Measurements from ENCODE around the gene GINS3. TPM values are rescaled to one million over a fixed set of nuclear protein-coding genes. Genes with fewer than 3 reads are reported as not detected.

The GINS3 gene
- polyA plus RNA-seq, 1 donor = 15.0 TPM

- DNase-seq = no peak
These were observed 30.5 kb downstream of the GINS3 start for GRCh38 chr16:58422809-58423208.

DNA sequence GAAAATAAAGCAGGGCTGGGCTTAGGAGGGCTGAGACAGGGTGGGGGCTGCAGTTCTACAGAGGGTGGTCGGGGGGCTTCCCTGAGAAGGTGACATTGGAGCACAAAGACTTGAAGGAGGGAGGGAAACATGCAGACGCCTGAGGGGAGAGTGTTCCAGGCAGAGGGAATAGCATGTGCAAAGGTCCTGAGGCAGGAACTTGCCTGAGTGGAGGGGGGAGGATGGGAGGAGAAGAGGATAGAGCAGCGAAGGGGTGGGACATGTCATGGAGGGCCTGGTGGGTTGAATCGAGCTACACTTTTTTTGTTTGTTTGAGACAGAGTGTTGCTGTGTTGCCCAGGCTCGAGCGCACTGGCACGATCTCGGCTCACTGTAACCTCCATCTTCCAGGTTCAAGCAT lies 33.0 kb downstream of the GINS3 start:
- DNase-seq = no peak

- no peak for DNase-seq
These were observed 33.7 kb downstream of the GINS3 start for GRCh38 chr16:58425756-58426494.

DNA sequence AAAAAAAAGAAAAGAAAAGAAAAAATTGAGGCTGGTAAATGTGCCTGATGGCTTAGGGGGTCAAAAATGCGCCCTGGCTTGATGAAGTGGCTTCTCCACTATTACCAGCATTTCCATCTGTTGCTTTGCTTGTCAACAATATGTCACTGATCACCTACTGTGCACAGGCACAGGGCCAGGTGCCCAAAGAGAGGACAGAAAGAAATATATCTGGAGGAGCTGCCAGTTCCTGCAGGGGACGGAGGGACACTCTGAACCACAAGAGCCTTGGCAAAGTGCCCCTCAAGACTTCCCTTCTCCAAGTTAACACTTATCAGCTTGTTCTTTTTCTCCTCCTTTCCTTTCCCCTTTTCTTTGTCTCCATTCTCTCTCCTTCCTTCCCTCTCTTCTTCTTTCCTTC lies 34.7 kb downstream of the GINS3 start:
- no peak for DNase-seq

GRCh38 chr16:58428621-58429542 lies 36.6 kb downstream of the GINS3 start:
- no peak for DNase-seq

GRCh38 chr16:58430718-58431117 lies 38.4 kb downstream of the GINS3 start:
- no peak for DNase-seq

GRCh38 chr16:58433569-58433951 lies 41.3 kb downstream of the GINS3 start:
- DNase-seq = no peak

- no peak for DNase-seq
These were observed 43.5 kb downstream of the GINS3 start for GRCh38 chr16:58435779-58436178.

DNA sequence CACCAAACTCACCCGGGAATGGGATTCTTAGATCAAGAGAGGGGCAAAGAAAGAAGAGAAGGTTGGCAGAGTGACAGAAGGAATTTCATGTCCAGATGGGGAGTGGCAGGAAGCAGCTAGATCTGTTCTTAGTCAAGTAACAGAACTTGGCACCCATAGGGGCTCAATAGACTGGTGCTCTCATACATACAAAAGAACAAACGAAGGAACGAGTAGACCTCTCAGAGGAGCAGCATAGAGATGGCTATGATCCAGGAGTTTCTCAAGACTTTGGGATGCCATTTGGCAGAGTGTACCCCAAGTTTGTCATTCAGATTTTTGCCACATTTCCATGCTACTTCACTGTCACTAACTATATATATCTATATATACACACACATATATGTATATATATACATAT lies 47.9 kb downstream of the GINS3 start:
- no peak for DNase-seq

- DNase-seq = no peak
These were observed 50.3 kb downstream of the GINS3 start for GRCh38 chr16:58442547-58442946.

GRCh38 chr16:58443783-58444182 lies 51.5 kb downstream of the GINS3 start:
- no peak for DNase-seq

DNA sequence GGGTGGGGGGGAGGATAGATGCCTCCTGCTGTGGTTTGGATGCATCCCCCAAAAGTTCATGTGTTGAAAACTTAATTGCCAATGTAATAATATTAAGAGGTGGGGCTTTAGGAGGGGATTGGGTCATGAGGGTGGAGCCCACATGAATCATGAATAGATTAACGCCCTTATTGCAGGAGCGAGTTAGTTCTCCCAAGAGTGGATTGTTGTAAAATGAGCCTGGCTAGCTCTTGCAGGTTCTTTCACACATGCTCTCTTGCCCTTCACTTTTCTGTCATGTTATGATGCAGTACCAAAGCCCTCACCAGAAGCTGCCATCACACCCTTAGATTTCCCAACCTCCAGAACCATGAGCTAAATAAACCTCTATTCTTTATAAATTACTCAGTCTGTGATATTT lies 52.0 kb downstream of the GINS3 start:
- no peak for DNase-seq

- no peak for DNase-seq
These were observed 56.6 kb downstream of the GINS3 start for GRCh38 chr16:58448890-58449289.

DNA sequence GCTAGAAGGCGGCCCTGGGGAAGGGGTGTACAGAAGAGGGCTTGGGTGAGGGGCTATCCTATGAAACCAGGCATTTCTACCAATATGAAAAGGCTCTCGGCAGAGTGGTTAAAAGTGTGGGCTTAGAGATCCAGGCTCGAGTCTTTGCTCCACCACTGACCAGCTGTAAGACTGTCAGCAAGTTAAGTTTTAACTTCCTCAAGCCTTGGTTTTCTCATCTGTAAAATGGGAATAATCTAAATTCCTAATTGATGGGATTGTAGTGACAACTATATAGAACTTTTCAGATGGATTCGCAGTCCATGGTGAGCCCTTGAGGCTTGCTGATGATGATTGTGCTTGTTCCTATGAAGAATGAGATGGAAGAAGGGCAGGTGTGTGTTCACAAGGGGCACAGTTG lies 57.0 kb downstream of the GINS3 start:
- no peak for DNase-seq

DNA sequence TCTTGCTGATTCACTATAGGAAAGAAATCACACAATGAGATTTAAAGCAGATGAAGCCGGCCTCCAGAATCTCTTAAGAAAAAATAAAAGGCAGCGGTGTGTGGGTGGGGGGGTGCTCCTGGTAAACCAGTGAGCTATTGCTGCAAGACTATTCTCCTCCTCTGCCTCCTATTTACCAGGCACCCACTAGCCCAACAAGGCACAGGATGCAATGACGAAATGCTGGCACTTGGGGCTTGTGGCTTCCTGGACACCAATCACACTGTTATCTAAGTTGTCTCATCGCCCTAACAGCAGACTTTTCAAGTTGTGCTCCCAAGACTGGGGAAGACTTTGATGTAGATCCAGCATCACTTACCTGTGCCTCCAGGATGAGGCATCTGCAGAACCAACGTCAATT lies 57.5 kb downstream of the GINS3 start:
- DNase-seq = no peak

DNA sequence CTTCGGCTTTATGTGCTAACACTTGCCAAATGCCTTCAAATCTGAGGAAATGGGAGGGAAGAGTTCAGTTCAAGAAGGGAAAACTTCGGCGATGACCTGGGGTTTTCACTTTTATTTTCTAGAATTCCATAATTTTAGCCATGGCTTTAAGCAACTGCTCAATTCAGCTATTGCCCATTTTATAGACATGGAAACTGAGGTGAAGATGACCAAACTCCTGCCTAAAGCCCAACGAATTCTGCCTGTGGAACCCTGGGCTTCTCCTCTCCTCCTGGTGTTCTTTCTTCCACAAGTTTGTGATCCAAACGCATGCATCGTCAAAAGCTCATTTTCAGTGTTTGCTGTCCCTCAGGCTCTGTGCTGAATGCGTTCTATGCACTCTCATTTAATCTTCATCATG lies 58.3 kb downstream of the GINS3 start:
- no peak for DNase-seq

DNA sequence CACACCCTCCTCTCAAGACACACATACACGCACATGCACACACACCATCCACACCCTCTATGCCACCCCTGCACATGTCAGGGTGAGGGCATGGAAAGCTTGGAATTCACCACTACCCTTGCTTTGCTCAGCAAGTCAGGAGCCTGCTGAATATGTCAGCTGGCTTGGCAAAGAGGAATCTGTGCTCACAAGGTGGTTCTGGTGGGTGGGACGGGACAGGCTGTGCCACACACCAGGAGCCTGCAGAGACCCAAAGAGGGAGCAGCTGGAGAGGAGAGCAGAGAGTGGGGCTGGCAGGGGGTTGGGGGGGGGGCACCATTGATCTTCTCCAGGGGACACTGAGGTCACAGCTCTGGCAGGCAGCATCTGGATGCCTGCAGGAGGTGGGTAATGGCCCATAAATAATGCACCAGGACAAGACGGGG lies 59.0 kb downstream of the GINS3 start:
- no peak for DNase-seq

GRCh38 chr16:58451945-58452401 lies 59.7 kb downstream of the GINS3 start:
- DNase-seq = peak; percentile 31

DNA sequence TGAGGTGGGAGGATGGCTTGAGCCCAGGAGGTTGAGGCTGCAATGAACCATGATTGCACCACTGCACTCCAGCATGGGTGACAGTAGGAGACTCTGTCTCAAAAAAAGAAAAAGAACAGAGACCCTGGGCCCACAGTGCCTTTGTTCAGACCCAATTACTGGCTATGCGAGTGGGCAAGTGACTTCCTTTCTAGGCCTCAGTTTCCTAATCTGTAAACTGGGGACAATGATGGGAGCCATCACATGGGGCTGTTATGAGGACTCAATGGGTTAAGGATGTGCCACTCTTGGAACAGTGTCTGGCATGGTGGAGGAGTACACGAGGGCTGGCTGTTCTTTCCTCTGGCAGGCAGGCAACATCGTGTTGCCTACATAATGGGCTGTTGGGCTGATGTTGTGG lies 60.4 kb downstream of the GINS3 start:
- DNase-seq = no peak

DNA sequence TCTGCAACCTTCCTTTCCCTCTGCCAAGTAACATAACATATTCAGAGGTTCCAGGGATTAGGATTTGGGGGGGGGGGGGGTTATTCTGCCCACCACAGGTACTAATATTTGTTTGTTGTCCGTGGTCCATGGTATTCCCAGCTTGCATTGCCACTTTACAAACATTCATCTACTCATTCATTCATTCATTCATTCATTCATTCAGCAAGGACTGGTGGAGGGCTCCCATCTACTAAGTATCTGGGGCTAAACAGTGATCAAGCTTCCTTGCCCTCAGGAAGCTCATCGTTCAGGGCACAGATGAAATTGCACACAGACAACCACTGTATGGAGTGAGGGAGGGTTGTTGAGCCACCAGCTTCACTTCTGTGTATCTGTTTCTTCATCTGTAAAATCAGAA lies 61.9 kb downstream of the GINS3 start:
- DNase-seq = no peak

- no peak for DNase-seq
These were observed 62.6 kb downstream of the GINS3 start for GRCh38 chr16:58454856-58455255.

Data from left kidney (tissue), 2 donors.